ENCODE measurements around the gene TBC1D2B.

Gene TBC1D2B

DNA sequence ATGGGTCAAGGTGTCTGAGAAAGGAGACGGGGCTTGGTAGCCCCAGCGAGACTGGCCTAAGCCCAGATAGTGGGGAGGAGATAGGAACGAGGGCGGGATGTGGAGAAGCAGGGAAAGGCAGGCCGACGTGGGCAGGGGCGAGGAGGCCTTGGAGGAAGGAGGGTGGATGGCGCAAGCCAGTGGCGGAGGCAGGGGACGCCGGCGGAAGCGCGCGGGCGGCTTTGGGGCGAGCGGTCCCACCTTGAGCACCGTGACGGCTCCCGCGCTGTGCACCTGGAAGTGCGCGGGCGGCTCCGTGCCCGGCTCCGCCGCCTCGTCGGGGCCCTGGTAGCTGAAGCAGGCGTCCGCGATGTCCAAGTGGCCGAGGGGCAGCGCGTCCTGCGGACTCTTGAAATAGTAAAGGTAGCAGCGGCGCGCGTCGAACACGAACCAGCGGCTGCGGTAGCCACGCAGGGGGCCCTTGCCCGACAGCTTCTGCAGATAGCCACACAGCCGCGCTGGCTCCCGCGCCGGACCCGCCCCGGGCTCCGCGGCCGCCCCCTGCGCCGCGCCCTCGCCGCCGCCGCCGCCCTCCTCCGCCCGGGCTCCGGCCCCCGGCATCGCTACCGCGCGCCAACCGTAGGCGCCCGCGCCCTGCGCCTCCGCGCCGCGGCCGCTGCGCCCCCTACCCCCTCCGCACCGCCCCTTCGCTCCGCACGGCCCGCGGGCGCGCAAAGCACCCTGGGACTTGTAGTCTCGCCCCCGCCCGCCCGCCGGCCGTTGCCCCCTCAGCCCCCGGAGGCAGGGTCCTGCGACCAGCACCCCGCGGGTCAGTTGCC, at the start of gene TBC1D2B:
Gene TBC1D2B (minus strand): TSS at position 659 of the 818 bp plus-strand sequence. CDS start 59 bp downstream, at position 600.
- in situ Hi-C loops (cut with MboI; ENCODE audit: low sequenced_read_pairs) = no loop called here

GRCh38 chr15:78125267-78125666, 47.8 kb upstream of the TBC1D2B start:
- in situ Hi-C loops (cut with MboI; ENCODE audit: low sequenced_read_pairs) = no loop called here

GRCh38 chr15:78120523-78120922, 43.0 kb upstream of the TBC1D2B start:
- in situ Hi-C loops (cut with MboI; ENCODE audit: low sequenced_read_pairs) = no loop called here

- in situ Hi-C loops (cut with MboI; ENCODE audit: low sequenced_read_pairs) = loop anchor here (5.0 kb wide), 1 partner anchor 130 kb away; no protein-coding TSS in a partner anchor
Measured at GRCh38 chr15:78112551-78112950, 35.0 kb upstream of the TBC1D2B start.

GRCh38 chr15:78111788-78112187, 34.3 kb upstream of the TBC1D2B start:
- in situ Hi-C loops (cut with MboI; ENCODE audit: low sequenced_read_pairs) = loop anchor here (5.0 kb wide), 1 partner anchor 131 kb away; no protein-coding TSS in a partner anchor

DNA sequence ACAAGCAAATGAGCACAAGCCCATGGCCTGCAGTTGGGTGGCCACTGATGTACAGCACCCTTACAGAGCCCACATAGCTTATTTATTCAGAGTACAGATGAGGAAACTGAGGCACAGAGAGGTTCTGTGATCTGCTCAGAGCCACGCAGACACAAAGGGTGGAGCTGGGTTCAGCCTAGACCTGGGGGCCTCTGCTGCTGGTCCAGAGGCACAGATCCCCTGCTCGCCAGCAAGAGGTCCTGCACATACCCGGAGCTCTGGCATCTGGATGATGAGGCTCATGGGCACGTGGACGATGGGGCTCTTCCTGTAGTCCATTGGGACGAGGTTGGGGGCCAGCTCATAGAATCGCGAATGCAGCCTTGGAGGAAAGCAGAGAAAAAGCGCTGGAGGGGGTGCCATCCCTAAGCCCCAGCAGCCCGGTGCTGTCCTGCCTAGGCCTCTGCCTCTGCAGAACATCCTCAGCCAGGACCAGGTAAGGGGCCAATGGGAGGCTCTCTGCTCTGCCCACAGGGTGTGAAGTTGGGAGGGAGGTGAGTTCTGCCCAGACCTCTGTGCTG, 33.5 kb upstream of the TBC1D2B start:
- in situ Hi-C loops (cut with MboI; ENCODE audit: low sequenced_read_pairs) = loop anchor here (5.0 kb wide), 1 partner anchor 131 kb away; no protein-coding TSS in a partner anchor

GRCh38 chr15:78110096-78110495, 32.6 kb upstream of the TBC1D2B start:
- in situ Hi-C loops (cut with MboI; ENCODE audit: low sequenced_read_pairs) = loop anchor here (5.0 kb wide), 1 partner anchor 132 kb away; no protein-coding TSS in a partner anchor

- in situ Hi-C loops (cut with MboI; ENCODE audit: low sequenced_read_pairs) = no loop called here
Measured at GRCh38 chr15:78109156-78109555, 31.6 kb upstream of the TBC1D2B start.

- in situ Hi-C loops (cut with MboI; ENCODE audit: low sequenced_read_pairs) = no loop called here
Measured at GRCh38 chr15:78108300-78109084, 31.0 kb upstream of the TBC1D2B start.

DNA sequence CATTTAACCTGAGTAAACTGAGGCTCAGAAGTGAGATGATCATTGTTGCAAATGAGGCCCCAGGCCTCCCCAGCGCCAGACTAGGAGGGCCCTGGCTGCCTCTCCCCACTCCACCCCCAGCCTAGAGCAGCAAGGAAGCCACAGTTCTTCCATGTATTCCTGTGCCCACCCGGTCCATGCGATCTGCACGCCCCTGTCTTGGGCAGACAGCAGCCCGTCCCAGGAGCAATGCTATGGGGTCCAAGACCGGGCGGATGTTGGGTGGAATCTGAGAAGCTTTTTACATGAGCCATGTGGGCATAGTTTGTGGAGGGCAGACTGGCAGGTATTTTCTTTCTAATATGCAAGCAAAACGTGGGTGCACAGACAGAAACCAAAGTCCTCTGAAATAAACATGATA, 30.0 kb upstream of the TBC1D2B start:
- in situ Hi-C loops (cut with MboI; ENCODE audit: low sequenced_read_pairs) = no loop called here

GRCh38 chr15:78105476-78106241, 28.1 kb upstream of the TBC1D2B start:
- in situ Hi-C loops (cut with MboI; ENCODE audit: low sequenced_read_pairs) = no loop called here

DNA sequence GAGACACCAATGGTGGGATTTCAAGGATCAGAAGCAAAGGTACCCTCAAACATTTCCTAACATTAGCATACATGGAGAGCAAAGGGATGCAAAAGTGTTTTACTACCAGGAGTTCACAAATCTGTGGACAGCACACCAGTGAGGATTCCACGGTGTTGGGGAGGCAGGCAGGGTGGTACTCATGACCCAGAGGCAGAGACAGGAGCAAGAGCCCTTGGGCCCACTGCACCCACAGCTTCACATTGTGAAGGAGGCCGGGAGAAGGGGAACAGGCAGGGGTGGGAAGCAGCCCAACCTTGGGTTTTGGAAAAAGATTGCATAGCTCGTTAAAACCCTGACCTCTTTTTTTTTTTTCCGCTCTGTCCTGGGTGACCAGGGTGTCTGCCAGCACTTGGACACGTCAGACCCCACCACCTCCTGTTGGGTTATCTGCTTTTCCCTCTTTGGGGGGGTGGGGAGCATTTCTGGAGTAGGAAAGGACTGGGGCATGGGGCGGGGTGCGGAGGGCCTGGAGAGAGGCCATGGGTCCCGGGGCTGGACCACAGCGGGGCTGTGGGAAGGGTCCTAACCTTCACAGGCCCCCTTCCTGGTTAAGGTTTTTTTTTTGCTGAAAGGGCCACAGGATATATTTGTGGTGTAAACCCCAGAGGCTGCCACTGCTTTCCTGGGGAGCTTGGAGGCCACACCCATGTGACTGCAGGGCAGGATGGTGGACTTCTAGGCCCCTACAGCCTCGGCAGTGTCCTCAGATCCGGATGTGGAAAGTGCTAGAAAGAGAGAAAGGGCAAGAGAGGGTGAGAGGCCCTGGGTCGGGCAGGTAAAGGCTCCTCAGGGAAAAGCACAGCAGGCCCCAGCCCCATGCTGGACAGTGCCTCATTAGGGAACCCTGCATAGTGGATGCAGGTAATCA, 27.3 kb upstream of the TBC1D2B start:
- in situ Hi-C loops (cut with MboI; ENCODE audit: low sequenced_read_pairs) = no loop called here

GRCh38 chr15:78104119-78104479, 26.6 kb upstream of the TBC1D2B start:
- in situ Hi-C loops (cut with MboI; ENCODE audit: low sequenced_read_pairs) = no loop called here

- in situ Hi-C loops (cut with MboI; ENCODE audit: low sequenced_read_pairs) = no loop called here
Measured at GRCh38 chr15:78103406-78104118, 26.1 kb upstream of the TBC1D2B start.

DNA sequence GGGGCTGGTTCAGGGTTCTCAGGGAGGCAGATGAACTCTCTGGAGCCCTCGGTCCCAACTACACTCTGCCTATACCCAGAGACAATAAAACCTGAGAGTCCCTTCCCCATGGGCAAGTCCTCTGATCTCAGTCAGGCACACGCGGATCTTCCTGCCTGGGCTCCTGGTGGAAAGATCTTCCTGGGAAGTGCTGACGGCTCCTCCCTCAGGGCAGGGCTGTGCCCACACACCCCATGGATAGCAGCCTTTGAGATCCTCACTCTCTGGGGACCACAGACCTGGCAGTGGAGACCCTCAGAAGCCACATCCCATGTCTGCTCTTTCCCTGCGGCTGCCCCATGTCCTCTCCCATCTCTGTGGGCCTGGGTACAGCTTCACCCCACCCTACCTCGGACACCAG, 25.2 kb upstream of the TBC1D2B start:
- in situ Hi-C loops (cut with MboI; ENCODE audit: low sequenced_read_pairs) = no loop called here

- in situ Hi-C loops (cut with MboI; ENCODE audit: low sequenced_read_pairs) = no loop called here
Measured at GRCh38 chr15:78102211-78102610, 24.7 kb upstream of the TBC1D2B start.

GRCh38 chr15:78101423-78102105, 24.1 kb upstream of the TBC1D2B start:
- in situ Hi-C loops (cut with MboI; ENCODE audit: low sequenced_read_pairs) = no loop called here

GRCh38 chr15:78100886-78101285, 23.4 kb upstream of the TBC1D2B start:
- in situ Hi-C loops (cut with MboI; ENCODE audit: low sequenced_read_pairs) = no loop called here

Measured in HL-60/S4 treated with retinoic acid at 250 ng/mL for 4 days and 3 days (cell line).